Calu3 (cell line): ENCODE data around the gene LRRTM4. TPM values are rescaled to one million over a fixed set of nuclear protein-coding genes. Genes with fewer than 3 reads are reported as not detected.

ENCODE experiments used
- BruUV-seq: library from RNA; stranded (reverse); fragments of 400-500 nt; replicated peaks from 2 replicates; lab custom pipeline; 2021; lab: Mats Ljungman, UMichigan
- CTCF ChIA-PET: fragments of 300-600 bp; sonication (Branson Sonifier 250); formaldehyde crosslinking; loops from one replicate; lab custom pipeline; 2022; ENCODE audit warnings: antibody characterized with exemption; lab: Charles Lee
- DNase-seq: peaks from one replicate; pipeline ENCODE4 v3.0.0; 2022
- H3K27ac Mint-ChIP-seq: one replicate; pipeline ENCODE4 v1.8.0; 2022; ENCODE audit warnings: mixed read lengths; ENCODE audit not compliant: unreplicated experiment
- H3K27me3 Mint-ChIP-seq: one replicate; pipeline ENCODE4 v1.8.0; 2022; ENCODE audit warnings: mixed read lengths; ENCODE audit not compliant: unreplicated experiment
- H3K36me3 Mint-ChIP-seq: one replicate; pipeline ENCODE4 v1.8.0; 2022; ENCODE audit warnings: mild to moderate bottlenecking, moderate library complexity, mixed read lengths; ENCODE audit not compliant: insufficient read depth, unreplicated experiment
- H3K4me1 Mint-ChIP-seq: one replicate; pipeline ENCODE4 v1.8.0; 2022; ENCODE audit warnings: mild to moderate bottlenecking, low read depth, mixed read lengths; ENCODE audit not compliant: unreplicated experiment
- H3K4me3 Mint-ChIP-seq: one replicate; pipeline ENCODE4 v1.8.0; 2022; ENCODE audit warnings: mild to moderate bottlenecking, low read depth, moderate library complexity, mixed read lengths; ENCODE audit not compliant: unreplicated experiment
- H3K9me3 Mint-ChIP-seq: one replicate; pipeline ENCODE4 v1.8.0; 2022; ENCODE audit warnings: low read depth, mixed read lengths; ENCODE audit not compliant: unreplicated experiment
- CTCF ChIP-seq: fragments of 200-600 bp; IDR thresholded peaks from one replicate; pipeline ENCODE4 v1.8.0; 2022; ENCODE audit warnings: antibody characterized with exemption; ENCODE audit not compliant: unreplicated experiment
- intact Hi-C: fragments of 100-400 bp; cut with micrococcal nuclease; formaldehyde crosslinking; loops from one replicate; pipeline ENCODE4 v1.10.0; 2022; ENCODE audit not compliant: unreplicated experiment
- total RNA-seq: library from RNA; stranded (reverse); gene quantifications from 2 replicates; pipeline ENCODE4 v1.2.3, GENCODE V29; 2022

LRRTM4 gene
- total RNA-seq, 1 experiment from 2014 or later, result not detected

- CTCF ChIA-PET, result no interaction called here
- TF ChIP-seq CTCF, result no peak
- BruUV-seq, result no TSS peak
- intact Hi-C loops, result no loop called here
- no peak for DNase-seq
- Mint-ChIP-seq H3K36me3 (no peaks in the 10 kb centered on the region), H3K4me3 (no peak overlapping the region), H3K27me3 (no peaks in the 10 kb centered on the region), H3K9me3 (peaks cover 9% of the 10 kb centered on the region), H3K27ac (no peak overlapping the region), H3K4me1 (no peaks in the 10 kb centered on the region)
Measured at GRCh38 chr2:77008853-77009252, 513.3 kb downstream of the LRRTM4 start.

GRCh38 chr2:77007686-77008085, 514.5 kb downstream of the LRRTM4 start:
- Mint-ChIP-seq H3K27ac (no peak overlapping the region), H3K4me1 (no peaks in the 10 kb centered on the region), H3K36me3 (no peaks in the 10 kb centered on the region), H3K9me3 (peaks cover 9% of the 10 kb centered on the region), H3K4me3 (no peak overlapping the region), H3K27me3 (no peaks in the 10 kb centered on the region)
- no TSS peak for BruUV-seq
- no peak for DNase-seq
- TF ChIP-seq CTCF, result no peak
- CTCF ChIA-PET, result no interaction called here
- intact Hi-C loops, result no loop called here

- DNase-seq, result no peak
- peaks cover 15% of the 10 kb centered on the region for H3K9me3 Mint-ChIP-seq
- CTCF ChIA-PET, result no interaction called here
- no peak overlapping the region for H3K4me3 Mint-ChIP-seq
- no peaks in the 10 kb centered on the region for H3K27me3 Mint-ChIP-seq
- intact Hi-C loops, result no loop called here
- no TSS peak for BruUV-seq
- TF ChIP-seq CTCF, result no peak
- no peaks in the 10 kb centered on the region for H3K36me3 Mint-ChIP-seq
- H3K4me1 Mint-ChIP-seq, result no peaks in the 10 kb centered on the region
- H3K27ac Mint-ChIP-seq, result no peak overlapping the region
Measured at GRCh38 chr2:77005522-77005921, 516.7 kb downstream of the LRRTM4 start.

- H3K4me3 Mint-ChIP-seq, result no peak overlapping the region
- no peak for DNase-seq
- peaks cover 20% of the 10 kb centered on the region for H3K9me3 Mint-ChIP-seq
- H3K27me3 Mint-ChIP-seq, result no peaks in the 10 kb centered on the region
- CTCF ChIA-PET, result interaction anchor here (0.8 kb wide), 1 partner anchor 17 kb away, joined by 6 read pairs; no protein-coding TSS in a partner anchor
- H3K4me1 Mint-ChIP-seq, result no peaks in the 10 kb centered on the region
- BruUV-seq, result no TSS peak
- TF ChIP-seq CTCF, result no peak
- H3K27ac Mint-ChIP-seq, result no peak overlapping the region
- H3K36me3 Mint-ChIP-seq, result no peaks in the 10 kb centered on the region
- intact Hi-C loops, result no loop called here
Measured at GRCh38 chr2:77001895-77002294, 520.3 kb downstream of the LRRTM4 start.
